ENCODE data around the gene RACGAP1.

Gene RACGAP1

DNA sequence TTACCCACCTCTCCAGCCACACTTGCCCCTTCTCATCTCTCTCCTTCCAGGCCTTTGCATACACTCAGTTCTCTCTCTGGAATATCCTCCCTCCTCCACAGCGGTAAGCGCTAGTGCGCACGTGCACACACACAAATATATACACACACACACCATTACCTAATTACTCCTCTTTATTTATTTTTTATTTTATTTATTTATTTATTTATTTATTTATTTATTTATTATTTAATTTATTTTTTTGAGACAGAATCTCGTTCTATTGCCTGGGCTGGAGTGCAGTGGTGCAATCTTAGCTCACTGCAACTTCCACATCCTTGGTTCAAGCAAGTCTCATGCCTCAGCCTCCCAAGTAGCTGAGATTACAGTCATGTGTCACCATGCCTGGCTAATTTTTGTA lies 43.8 kb upstream of the RACGAP1 start:
- Histone ChIP-seq H3K27me3 (ENCODE audit: insufficient read depth, low read length) (0 out of 2 replicates have a peak, but pooled peaks cover 6% of the 10 kb centered on the region), H3K79me2 (ENCODE audit: insufficient read depth, low read length) (no peaks in the 10 kb centered on the region), H3K9ac (ENCODE audit: low read length) (no peak overlapping the region), H3K4me3 (ENCODE audit: low read depth, low read length, poor library complexity, severe bottlenecking) (no peak overlapping the region), H4K20me1 (ENCODE audit: insufficient read depth, low read length) (no peaks in the 10 kb centered on the region), H3K4me1 (ENCODE audit: insufficient read depth, low read length, severe bottlenecking) (no peaks in the 10 kb centered on the region), H3K9me3 (ENCODE audit: low read length) (no peaks in the 10 kb centered on the region), H3K27ac (ENCODE audit: low read depth, low read length, poor library complexity, severe bottlenecking) (no peak overlapping the region), H3K36me3 (ENCODE audit: insufficient read depth, low read length) (no peaks in the 10 kb centered on the region), H2AFZ (ENCODE audit: low read length) (no peak overlapping the region), H3K4me2 (ENCODE audit: low read length) (no peak overlapping the region), H3K9me2 (ENCODE audit: low read depth, low read length) (no peaks in the 10 kb centered on the region), H3F3A (ENCODE audit: insufficient read depth, low read length) (no peaks in the 10 kb centered on the region)
- TF ChIP-seq EZH2 (IDR thresholded peaks at IDR 0.05; ENCODE audit: borderline replicate concordance, low read length): no peak
- TF ChIP-seq, protein P1, sequence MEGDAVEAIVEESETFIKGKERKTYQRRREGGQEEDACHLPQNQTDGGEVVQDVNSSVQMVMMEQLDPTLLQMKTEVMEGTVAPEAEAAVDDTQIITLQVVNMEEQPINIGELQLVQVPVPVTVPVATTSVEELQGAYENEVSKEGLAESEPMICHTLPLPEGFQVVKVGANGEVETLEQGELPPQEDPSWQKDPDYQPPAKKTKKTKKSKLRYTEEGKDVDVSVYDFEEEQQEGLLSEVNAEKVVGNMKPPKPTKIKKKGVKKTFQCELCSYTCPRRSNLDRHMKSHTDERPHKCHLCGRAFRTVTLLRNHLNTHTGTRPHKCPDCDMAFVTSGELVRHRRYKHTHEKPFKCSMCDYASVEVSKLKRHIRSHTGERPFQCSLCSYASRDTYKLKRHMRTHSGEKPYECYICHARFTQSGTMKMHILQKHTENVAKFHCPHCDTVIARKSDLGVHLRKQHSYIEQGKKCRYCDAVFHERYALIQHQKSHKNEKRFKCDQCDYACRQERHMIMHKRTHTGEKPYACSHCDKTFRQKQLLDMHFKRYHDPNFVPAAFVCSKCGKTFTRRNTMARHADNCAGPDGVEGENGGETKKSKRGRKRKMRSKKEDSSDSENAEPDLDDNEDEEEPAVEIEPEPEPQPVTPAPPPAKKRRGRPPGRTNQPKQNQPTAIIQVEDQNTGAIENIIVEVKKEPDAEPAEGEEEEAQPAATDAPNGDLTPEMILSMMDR (IDR thresholded peaks at IDR 0.05; ENCODE audit: low read length): no peak

GRCh38 chr12:50066402-50066801 lies 41.1 kb upstream of the RACGAP1 start:
- H3K9ac ChIP-seq (ENCODE audit: low read length): no peak overlapping the region
- 0 out of 2 replicates have a peak, but pooled peaks cover 2% of the 10 kb centered on the region for H3K27me3 ChIP-seq (ENCODE audit: insufficient read depth, low read length)
- H3K27ac ChIP-seq (ENCODE audit: low read depth, low read length, poor library complexity, severe bottlenecking): no peak overlapping the region
- no peak overlapping the region for H3K4me2 ChIP-seq (ENCODE audit: low read length)
- H3K9me3 ChIP-seq (ENCODE audit: low read length): no peaks in the 10 kb centered on the region
- H3F3A ChIP-seq (ENCODE audit: insufficient read depth, low read length): no peaks in the 10 kb centered on the region
- H3K4me3 ChIP-seq (ENCODE audit: low read depth, low read length, poor library complexity, severe bottlenecking): no peak overlapping the region
- H3K9me2 ChIP-seq (ENCODE audit: low read depth, low read length): no peaks in the 10 kb centered on the region
- H2AFZ ChIP-seq (ENCODE audit: low read length): no peak overlapping the region
- no peaks in the 10 kb centered on the region for H3K79me2 ChIP-seq (ENCODE audit: insufficient read depth, low read length)
- TF ChIP-seq, protein P1 (IDR thresholded peaks at IDR 0.05; ENCODE audit: low read length): no peak
- no peak for TF ChIP-seq EZH2 (IDR thresholded peaks at IDR 0.05; ENCODE audit: borderline replicate concordance, low read length)
- no peaks in the 10 kb centered on the region for H3K36me3 ChIP-seq (ENCODE audit: insufficient read depth, low read length)
- no peaks in the 10 kb centered on the region for H4K20me1 ChIP-seq (ENCODE audit: insufficient read depth, low read length)
- no peaks in the 10 kb centered on the region for H3K4me1 ChIP-seq (ENCODE audit: insufficient read depth, low read length, severe bottlenecking)

GRCh38 chr12:50065726-50066310 lies 40.5 kb upstream of the RACGAP1 start:
- H3K27me3 ChIP-seq (ENCODE audit: insufficient read depth, low read length): 0 out of 2 replicates have a peak, but pooled peaks cover 2% of the 10 kb centered on the region
- no peak overlapping the region for H3K9ac ChIP-seq (ENCODE audit: low read length)
- no peaks in the 10 kb centered on the region for H3K9me2 ChIP-seq (ENCODE audit: low read depth, low read length)
- H3K27ac ChIP-seq (ENCODE audit: low read depth, low read length, poor library complexity, severe bottlenecking): no peak overlapping the region
- no peak overlapping the region for H2AFZ ChIP-seq (ENCODE audit: low read length)
- H3F3A ChIP-seq (ENCODE audit: insufficient read depth, low read length): no peaks in the 10 kb centered on the region
- H3K4me3 ChIP-seq (ENCODE audit: low read depth, low read length, poor library complexity, severe bottlenecking): no peak overlapping the region
- no peaks in the 10 kb centered on the region for H3K79me2 ChIP-seq (ENCODE audit: insufficient read depth, low read length)
- no peaks in the 10 kb centered on the region for H4K20me1 ChIP-seq (ENCODE audit: insufficient read depth, low read length)
- H3K4me1 ChIP-seq (ENCODE audit: insufficient read depth, low read length, severe bottlenecking): no peaks in the 10 kb centered on the region
- TF ChIP-seq, protein P1 (IDR thresholded peaks at IDR 0.05; ENCODE audit: low read length): no peak
- TF ChIP-seq EZH2 (IDR thresholded peaks at IDR 0.05; ENCODE audit: borderline replicate concordance, low read length): no peak
- no peaks in the 10 kb centered on the region for H3K36me3 ChIP-seq (ENCODE audit: insufficient read depth, low read length)
- H3K4me2 ChIP-seq (ENCODE audit: low read length): no peak overlapping the region
- H3K9me3 ChIP-seq (ENCODE audit: low read length): no peaks in the 10 kb centered on the region
